HepG2 (cell line): ENCODE results near the gene CARD9. TPM values are rescaled to one million over a fixed set of nuclear protein-coding genes. Genes with fewer than 3 reads are reported as not detected.
A peak's percentile ranks its signal among the peaks of the same experiment; 100 is the strongest.

Experiments
- ARID4A ChIP-seq: sonication (generic); formaldehyde crosslinking; IDR thresholded peaks from 2 replicates; pipeline ENCODE4 v1.5.0; 2020; ENCODE audit warnings: mild to moderate bottlenecking, missing genetic modification reagents, borderline replicate concordance
- MAFK ChIP-seq, 2 experiments: IDR thresholded peaks in 1 of 2; conservative IDR thresholded peaks in 1 of 2; 2 replicates each; pipeline ENCODE4 v1.6.1; 2011; ENCODE audit warnings: improper control_type of control experiment in 2 of 2, low read length in 2 of 2
- POLR2G ChIP-seq: fragments of 200-400 bp; formaldehyde crosslinking; IDR thresholded peaks from 2 replicates; pipeline ENCODE4 v1.6.1; 2018; ENCODE audit warnings: mild to moderate bottlenecking, low read depth, low read length, moderate library complexity
- RXRB ChIP-seq: IDR thresholded peaks from 2 replicates; pipeline ENCODE4 v1.6.1; 2016; ENCODE audit warnings: borderline replicate concordance, missing genetic modification reagents, missing compliant biosample characterization
- ZFYVE20 ChIP-seq: sonication (generic); formaldehyde crosslinking; IDR thresholded peaks from 2 replicates; pipeline ENCODE4 v1.8.0; 2023; ENCODE audit warnings: low read depth, mild to moderate bottlenecking, moderate library complexity, missing genetic modification reagents, borderline replicate concordance
- ZKSCAN1 ChIP-seq: fragments of 150-350 bp; IDR thresholded peaks from 2 replicates; pipeline ENCODE4 v1.6.1; 2014; ENCODE audit warnings: low read length
- ZNF547 ChIP-seq: sonication (generic); formaldehyde crosslinking; IDR thresholded peaks from 2 replicates; pipeline ENCODE4 v1.5.1; 2020; ENCODE audit warnings: mild to moderate bottlenecking, missing genetic modification reagents
- ZNF768 ChIP-seq: sonication (generic); formaldehyde crosslinking; IDR thresholded peaks from 2 replicates; pipeline ENCODE4 v1.4.0; 2020; ENCODE audit warnings: missing genetic modification reagents
- polyA plus RNA-seq, 8 experiments: library from polyadenylated mRNA; depleted of rRNA in 3 of 8; stranded (reverse) in 7 of 8; unstranded in 1 of 8; fragments of >200 nt; fragmentation: Illumina TruSeq in 4 of 8; extraction: Trizol in 4 of 8; gene quantifications; 2 replicates each; pipeline versions ENCODE4 v1.2.1 to v1.2.3, GENCODE V29; 2011 to 2016; ENCODE audit warnings: low read depth in 4 of 8, missing spikeins in 1 of 8, mixed read lengths in 1 of 8; ENCODE audit not compliant: insufficient read depth in 1 of 8
- total RNA-seq, 5 experiments: library from RNA; depleted of rRNA; stranded (reverse); fragments of >200 nt; fragmentation: Illumina TruSeq; extraction: Trizol; gene quantifications; 2 replicates each; pipeline ENCODE4 v1.2.3, GENCODE V29; 2016; ENCODE audit warnings: low read depth in 1 of 5
- TF ChIP-seq, protein P1 (sequence below): sonication (generic); formaldehyde crosslinking; conservative IDR thresholded peaks from 2 replicates; pipeline ENCODE4 v1.4.0; 2020; ENCODE audit warnings: mild to moderate bottlenecking, missing genetic modification reagents, moderate library complexity
- TF ChIP-seq, protein P2 (sequence below): sonication (generic); formaldehyde crosslinking; IDR thresholded peaks from 2 replicates; pipeline ENCODE4 v1.4.0; 2020; ENCODE audit warnings: missing genetic modification reagents

Gene CARD9
- total and polyA plus RNA-seq, 2 of the 13 experiments (the other 11 are each of a cell fraction or from before 2014, with no cell fraction given): 3.3 to 7.4 TPM

DNA sequence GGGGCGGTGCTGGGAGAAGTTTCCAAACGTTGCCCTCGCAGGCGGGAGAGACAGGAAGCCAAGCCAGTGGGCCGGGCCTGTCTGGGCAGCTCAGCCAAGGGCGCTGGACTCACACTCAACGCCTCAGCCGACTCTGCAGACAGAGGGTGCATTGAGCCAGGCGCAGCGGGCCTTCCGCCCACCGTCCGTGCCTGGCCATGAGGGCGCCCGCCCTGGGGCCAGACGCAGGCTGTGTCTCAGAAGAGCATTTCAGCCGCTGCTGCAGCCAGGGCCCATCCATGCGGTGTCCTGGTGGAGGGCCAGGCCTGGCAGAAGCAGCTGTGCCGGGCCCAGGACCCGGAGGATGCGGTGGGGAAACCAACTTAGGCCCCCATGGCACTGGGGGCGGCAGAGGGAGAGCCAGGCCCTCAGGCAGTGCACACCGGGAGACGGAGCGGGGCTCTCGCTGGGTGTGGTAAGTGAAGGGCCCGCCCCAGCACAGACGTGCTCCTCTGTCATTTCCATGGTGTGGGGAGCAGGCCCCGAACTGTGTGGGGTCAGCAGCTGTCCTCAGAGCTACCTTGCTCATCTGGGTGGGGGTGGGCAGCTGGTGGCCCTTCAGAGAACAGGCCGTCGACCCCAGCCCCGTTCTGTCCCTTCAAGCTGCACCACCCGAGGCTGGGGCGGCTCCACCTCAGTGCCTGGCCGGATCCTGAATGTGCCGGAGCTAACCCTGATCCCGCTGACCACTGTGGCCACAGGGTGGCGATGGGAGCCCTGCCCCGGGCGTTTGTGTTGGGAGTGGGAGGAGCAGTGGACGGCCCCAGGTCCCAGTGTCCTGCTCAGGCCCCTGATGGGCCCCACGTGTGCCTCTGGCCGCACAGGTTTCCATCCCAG lies 27.9 kb downstream of the CARD9 start (continued):
- TF ChIP-seq ARID4A (CRISPR knock-in tag) (peak; percentile 63; the same call in 1 of the 2 replicates), RXRB (CRISPR knock-in tag) (peak; percentile 46), MAFK (conservative IDR thresholded peaks at IDR 0.05 in 1 of 2, IDR thresholded peaks at IDR 0.05 in 1 of 2; ENCODE audit: low read length in 2 of 2) (no peak), POLR2G (peak; percentile 54), ZNF547 (CRISPR knock-in tag) (peak; percentile 91), ZKSCAN1 (no peak), ZFYVE20 (CRISPR knock-in tag) (no peak), ZNF768 (no peak)
- TF ChIP-seq, protein P1, sequence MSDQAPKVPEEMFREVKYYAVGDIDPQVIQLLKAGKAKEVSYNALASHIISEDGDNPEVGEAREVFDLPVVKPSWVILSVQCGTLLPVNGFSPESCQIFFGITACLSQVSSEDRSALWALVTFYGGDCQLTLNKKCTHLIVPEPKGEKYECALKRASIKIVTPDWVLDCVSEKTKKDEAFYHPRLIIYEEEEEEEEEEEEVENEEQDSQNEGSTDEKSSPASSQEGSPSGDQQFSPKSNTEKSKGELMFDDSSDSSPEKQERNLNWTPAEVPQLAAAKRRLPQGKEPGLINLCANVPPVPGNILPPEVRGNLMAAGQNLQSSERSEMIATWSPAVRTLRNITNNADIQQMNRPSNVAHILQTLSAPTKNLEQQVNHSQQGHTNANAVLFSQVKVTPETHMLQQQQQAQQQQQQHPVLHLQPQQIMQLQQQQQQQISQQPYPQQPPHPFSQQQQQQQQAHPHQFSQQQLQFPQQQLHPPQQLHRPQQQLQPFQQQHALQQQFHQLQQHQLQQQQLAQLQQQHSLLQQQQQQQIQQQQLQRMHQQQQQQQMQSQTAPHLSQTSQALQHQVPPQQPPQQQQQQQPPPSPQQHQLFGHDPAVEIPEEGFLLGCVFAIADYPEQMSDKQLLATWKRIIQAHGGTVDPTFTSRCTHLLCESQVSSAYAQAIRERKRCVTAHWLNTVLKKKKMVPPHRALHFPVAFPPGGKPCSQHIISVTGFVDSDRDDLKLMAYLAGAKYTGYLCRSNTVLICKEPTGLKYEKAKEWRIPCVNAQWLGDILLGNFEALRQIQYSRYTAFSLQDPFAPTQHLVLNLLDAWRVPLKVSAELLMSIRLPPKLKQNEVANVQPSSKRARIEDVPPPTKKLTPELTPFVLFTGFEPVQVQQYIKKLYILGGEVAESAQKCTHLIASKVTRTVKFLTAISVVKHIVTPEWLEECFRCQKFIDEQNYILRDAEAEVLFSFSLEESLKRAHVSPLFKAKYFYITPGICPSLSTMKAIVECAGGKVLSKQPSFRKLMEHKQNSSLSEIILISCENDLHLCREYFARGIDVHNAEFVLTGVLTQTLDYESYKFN (CRISPR knock-in tag): peak; percentile 67
- TF ChIP-seq, protein P2, sequence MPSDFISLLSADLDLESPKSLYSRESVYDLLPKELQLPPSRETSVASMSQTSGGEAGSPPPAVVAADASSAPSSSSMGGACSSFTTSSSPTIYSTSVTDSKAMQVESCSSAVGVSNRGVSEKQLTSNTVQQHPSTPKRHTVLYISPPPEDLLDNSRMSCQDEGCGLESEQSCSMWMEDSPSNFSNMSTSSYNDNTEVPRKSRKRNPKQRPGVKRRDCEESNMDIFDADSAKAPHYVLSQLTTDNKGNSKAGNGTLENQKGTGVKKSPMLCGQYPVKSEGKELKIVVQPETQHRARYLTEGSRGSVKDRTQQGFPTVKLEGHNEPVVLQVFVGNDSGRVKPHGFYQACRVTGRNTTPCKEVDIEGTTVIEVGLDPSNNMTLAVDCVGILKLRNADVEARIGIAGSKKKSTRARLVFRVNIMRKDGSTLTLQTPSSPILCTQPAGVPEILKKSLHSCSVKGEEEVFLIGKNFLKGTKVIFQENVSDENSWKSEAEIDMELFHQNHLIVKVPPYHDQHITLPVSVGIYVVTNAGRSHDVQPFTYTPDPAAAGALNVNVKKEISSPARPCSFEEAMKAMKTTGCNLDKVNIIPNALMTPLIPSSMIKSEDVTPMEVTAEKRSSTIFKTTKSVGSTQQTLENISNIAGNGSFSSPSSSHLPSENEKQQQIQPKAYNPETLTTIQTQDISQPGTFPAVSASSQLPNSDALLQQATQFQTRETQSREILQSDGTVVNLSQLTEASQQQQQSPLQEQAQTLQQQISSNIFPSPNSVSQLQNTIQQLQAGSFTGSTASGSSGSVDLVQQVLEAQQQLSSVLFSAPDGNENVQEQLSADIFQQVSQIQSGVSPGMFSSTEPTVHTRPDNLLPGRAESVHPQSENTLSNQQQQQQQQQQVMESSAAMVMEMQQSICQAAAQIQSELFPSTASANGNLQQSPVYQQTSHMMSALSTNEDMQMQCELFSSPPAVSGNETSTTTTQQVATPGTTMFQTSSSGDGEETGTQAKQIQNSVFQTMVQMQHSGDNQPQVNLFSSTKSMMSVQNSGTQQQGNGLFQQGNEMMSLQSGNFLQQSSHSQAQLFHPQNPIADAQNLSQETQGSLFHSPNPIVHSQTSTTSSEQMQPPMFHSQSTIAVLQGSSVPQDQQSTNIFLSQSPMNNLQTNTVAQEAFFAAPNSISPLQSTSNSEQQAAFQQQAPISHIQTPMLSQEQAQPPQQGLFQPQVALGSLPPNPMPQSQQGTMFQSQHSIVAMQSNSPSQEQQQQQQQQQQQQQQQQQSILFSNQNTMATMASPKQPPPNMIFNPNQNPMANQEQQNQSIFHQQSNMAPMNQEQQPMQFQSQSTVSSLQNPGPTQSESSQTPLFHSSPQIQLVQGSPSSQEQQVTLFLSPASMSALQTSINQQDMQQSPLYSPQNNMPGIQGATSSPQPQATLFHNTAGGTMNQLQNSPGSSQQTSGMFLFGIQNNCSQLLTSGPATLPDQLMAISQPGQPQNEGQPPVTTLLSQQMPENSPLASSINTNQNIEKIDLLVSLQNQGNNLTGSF (CRISPR knock-in tag): 0 out of 2 replicates have a peak, but pooled peaks have one; percentile 30
